CD4-positive, alpha-beta T cell treated with Interleukin-12 subunit alpha and Interleukin-12 subunit beta, for 1 hour (primary cell): ENCODE measurements around the gene ARHGAP24.
"Not testable (repeated sequence)": the region's sequence is repeated elsewhere in the genome, so short reads cannot be mapped to it uniquely, and the experiment has no call there.

Experiments
- DNase-seq: peaks from one replicate; pipeline ENCODE4 v3.0.0-alpha.2; 2020

The ARHGAP24 gene

GRCh38 chr4:85824166-85824945 is 349.4 kb downstream of the ARHGAP24 start:
- no peak for DNase-seq

- no peak for DNase-seq
Observed at GRCh38 chr4:85826060-85826678, 351.2 kb downstream of the ARHGAP24 start.

GRCh38 chr4:85828027-85828890 is 353.3 kb downstream of the ARHGAP24 start:
- DNase-seq, result no peak

GRCh38 chr4:85829276-85830051 is 354.5 kb downstream of the ARHGAP24 start:
- DNase-seq, result no peak

GRCh38 chr4:85831647-85832046 is 356.7 kb downstream of the ARHGAP24 start:
- no peak for DNase-seq

- no peak for DNase-seq
Observed at GRCh38 chr4:85833302-85833701, 358.4 kb downstream of the ARHGAP24 start.

- no peak for DNase-seq
Observed at GRCh38 chr4:85834934-85835333, 360.0 kb downstream of the ARHGAP24 start.

- no peak for DNase-seq
Observed at GRCh38 chr4:85836588-85837438, 361.9 kb downstream of the ARHGAP24 start.

- DNase-seq, result no peak
Observed at GRCh38 chr4:85837439-85837733, 362.4 kb downstream of the ARHGAP24 start.

- not testable (repeated sequence) for DNase-seq
Observed at GRCh38 chr4:85839981-85840451, 365.1 kb downstream of the ARHGAP24 start.

GRCh38 chr4:85842540-85842939 is 367.6 kb downstream of the ARHGAP24 start:
- no peak for DNase-seq

GRCh38 chr4:85853740-85854139 is 378.8 kb downstream of the ARHGAP24 start:
- DNase-seq, result not testable (repeated sequence)

GRCh38 chr4:85854546-85854945 is 379.6 kb downstream of the ARHGAP24 start:
- no peak for DNase-seq

GRCh38 chr4:85860066-85860740 is 385.3 kb downstream of the ARHGAP24 start:
- DNase-seq, result no peak

- no peak for DNase-seq
Observed at GRCh38 chr4:85861064-85861765, 386.3 kb downstream of the ARHGAP24 start.

- no peak for DNase-seq
Observed at GRCh38 chr4:85862896-85863295, 387.9 kb downstream of the ARHGAP24 start.

- no peak for DNase-seq
Observed at GRCh38 chr4:85864259-85865205, 389.6 kb downstream of the ARHGAP24 start.

- DNase-seq, result no peak
Observed at GRCh38 chr4:85865256-85865655, 390.3 kb downstream of the ARHGAP24 start.

- no peak for DNase-seq
Observed at GRCh38 chr4:85866508-85866907, 391.6 kb downstream of the ARHGAP24 start.
